Islet of Langerhans (tissue), 1 donor: ENCODE results near the gene TRPC3.

Experiments used
- FAIRE-seq: peaks from one replicate; lab custom pipeline; 2011; peaks lifted over from hg19 to GRCh38; lab: Jason Lieb, UNC

TRPC3 gene

GRCh38 chr4:121951521-121952110, at the start of gene TRPC3:
Gene TRPC3, minus strand, starts transcription at chr4:121952060. Its CDS starts 380 bp downstream, at chr4:121951680.
- no peak for FAIRE-seq

- FAIRE-seq, result no peak
Observed at GRCh38 chr4:122000849-122001248, 49.0 kb upstream of the TRPC3 start.

GRCh38 chr4:121998024-121998423, 46.2 kb upstream of the TRPC3 start:
- FAIRE-seq, result no peak

GRCh38 chr4:121995790-121996537, 44.1 kb upstream of the TRPC3 start:
- FAIRE-seq, result no peak

- no peak for FAIRE-seq
Observed at GRCh38 chr4:121991968-121992367, 40.1 kb upstream of the TRPC3 start.

GRCh38 chr4:121990489-121990888, 38.6 kb upstream of the TRPC3 start:
- FAIRE-seq, result no peak

- FAIRE-seq, result no peak
Observed at GRCh38 chr4:121989715-121990114, 37.9 kb upstream of the TRPC3 start.

- FAIRE-seq, result no peak
Observed at GRCh38 chr4:121988950-121989349, 37.1 kb upstream of the TRPC3 start.

- FAIRE-seq, result no peak
Observed at GRCh38 chr4:121980643-121981042, 28.8 kb upstream of the TRPC3 start.

- FAIRE-seq, result no peak
Observed at GRCh38 chr4:121978172-121978516, 26.3 kb upstream of the TRPC3 start.

- FAIRE-seq, result no peak
Observed at GRCh38 chr4:121977251-121978171, 25.7 kb upstream of the TRPC3 start.

GRCh38 chr4:121975784-121976183, 23.9 kb upstream of the TRPC3 start:
- FAIRE-seq, result no peak

- no peak for FAIRE-seq
Observed at GRCh38 chr4:121973816-121974215, 22.0 kb upstream of the TRPC3 start.

- FAIRE-seq, result no peak
Observed at GRCh38 chr4:121968859-121969258, 17.0 kb upstream of the TRPC3 start.

GRCh38 chr4:121964958-121965357, 13.1 kb upstream of the TRPC3 start:
- FAIRE-seq, result no peak

GRCh38 chr4:121960818-121961217, 9.0 kb upstream of the TRPC3 start:
- no peak for FAIRE-seq

GRCh38 chr4:121958777-121959176, 6.9 kb upstream of the TRPC3 start:
- no peak for FAIRE-seq

GRCh38 chr4:121957266-121957665, 5.4 kb upstream of the TRPC3 start:
- FAIRE-seq, result no peak

- no peak for FAIRE-seq
Observed at GRCh38 chr4:121953860-121954259, 2.0 kb upstream of the TRPC3 start.

GRCh38 chr4:121952290-121952689, 430 bp upstream of the TRPC3 start:
- no peak for FAIRE-seq

- no peak for FAIRE-seq
Observed at GRCh38 chr4:121950680-121951520, 960 bp downstream of the TRPC3 start.

- no peak for FAIRE-seq
Observed at GRCh38 chr4:121950212-121950679, 1.6 kb downstream of the TRPC3 start.
